ENCODE results near the gene ADAMTSL1. TPM values are rescaled to one million over a fixed set of nuclear protein-coding genes. Genes with fewer than 3 reads are reported as not detected.

Gene ADAMTSL1
- total RNA-seq, 2 donors from 2014 or later, result not detected

- Mint-ChIP-seq H3K4me3 (no peak overlapping the region), H3K9me3 (no peaks in the 10 kb centered on the region), H3K36me3 (ENCODE audit: low read depth) (no peaks in the 10 kb centered on the region), H3K4me1 (no peaks in the 10 kb centered on the region), H3K27ac (no peak overlapping the region), H3K27me3 (peaks cover 7% of the 10 kb centered on the region)
- no peak for ATAC-seq (replicated peaks)
Measured at GRCh38 chr9:18755263-18755662, 281.3 kb downstream of the ADAMTSL1 start.

GRCh38 chr9:18756712-18757125 lies 282.8 kb downstream of the ADAMTSL1 start:
- no peak for ATAC-seq (replicated peaks)
- no peaks in the 10 kb centered on the region for H3K9me3 Mint-ChIP-seq

GRCh38 chr9:18759827-18760226 lies 285.9 kb downstream of the ADAMTSL1 start:
- no peak overlapping the region for H3K4me3 Mint-ChIP-seq
- ATAC-seq (replicated peaks), result no peak
- H3K36me3 Mint-ChIP-seq (ENCODE audit: low read depth), result no peaks in the 10 kb centered on the region
- H3K4me1 Mint-ChIP-seq, result no peaks in the 10 kb centered on the region
- peaks cover 4% of the 10 kb centered on the region for H3K27me3 Mint-ChIP-seq
- no peak overlapping the region for H3K27ac Mint-ChIP-seq
- H3K9me3 Mint-ChIP-seq, result no peaks in the 10 kb centered on the region

More at GRCh38 chr9:18756712-18757125, 282.8 kb downstream of the ADAMTSL1 start:
- Mint-ChIP-seq H3K36me3 (ENCODE audit: low read depth) (no peaks in the 10 kb centered on the region), H3K27me3 (peaks cover 7% of the 10 kb centered on the region), H3K27ac (no peak overlapping the region), H3K4me3 (no peak overlapping the region), H3K4me1 (no peaks in the 10 kb centered on the region)

GRCh38 chr9:18761742-18762300 lies 287.9 kb downstream of the ADAMTSL1 start:
- Mint-ChIP-seq H3K4me3 (no peak overlapping the region), H3K36me3 (ENCODE audit: low read depth) (no peaks in the 10 kb centered on the region), H3K4me1 (no peaks in the 10 kb centered on the region), H3K9me3 (no peaks in the 10 kb centered on the region), H3K27me3 (peaks cover 11% of the 10 kb centered on the region), H3K27ac (no peak overlapping the region)
- ATAC-seq (replicated peaks), result no peak

GRCh38 chr9:18766989-18767550 lies 293.1 kb downstream of the ADAMTSL1 start:
- Mint-ChIP-seq H3K36me3 (ENCODE audit: low read depth) (no peaks in the 10 kb centered on the region), H3K4me3 (no peak overlapping the region), H3K27ac (no peak overlapping the region), H3K27me3 (peaks cover 15% of the 10 kb centered on the region), H3K9me3 (no peaks in the 10 kb centered on the region), H3K4me1 (no peaks in the 10 kb centered on the region)
- no peak for ATAC-seq (replicated peaks)

- H3K4me3 Mint-ChIP-seq, result no peak overlapping the region
- no peaks in the 10 kb centered on the region for H3K4me1 Mint-ChIP-seq
- H3K27ac Mint-ChIP-seq, result no peak overlapping the region
- peaks cover 15% of the 10 kb centered on the region for H3K27me3 Mint-ChIP-seq
- H3K9me3 Mint-ChIP-seq, result no peaks in the 10 kb centered on the region
- ATAC-seq (replicated peaks), result no peak
- H3K36me3 Mint-ChIP-seq (ENCODE audit: low read depth), result no peaks in the 10 kb centered on the region
Measured at GRCh38 chr9:18768951-18769622, 295.1 kb downstream of the ADAMTSL1 start.

GRCh38 chr9:18770131-18770908 lies 296.4 kb downstream of the ADAMTSL1 start:
- Mint-ChIP-seq H3K27me3 (peaks cover 15% of the 10 kb centered on the region), H3K4me1 (no peaks in the 10 kb centered on the region), H3K36me3 (ENCODE audit: low read depth) (no peaks in the 10 kb centered on the region), H3K27ac (no peak overlapping the region), H3K4me3 (no peak overlapping the region), H3K9me3 (no peaks in the 10 kb centered on the region)
- no peak for ATAC-seq (replicated peaks)

GRCh38 chr9:18771011-18771410 lies 297.1 kb downstream of the ADAMTSL1 start:
- Mint-ChIP-seq H3K27me3 (peaks cover 9% of the 10 kb centered on the region), H3K4me3 (no peak overlapping the region), H3K36me3 (ENCODE audit: low read depth) (no peaks in the 10 kb centered on the region), H3K9me3 (no peaks in the 10 kb centered on the region), H3K27ac (no peak overlapping the region), H3K4me1 (no peaks in the 10 kb centered on the region)
- no peak for ATAC-seq (replicated peaks)

GRCh38 chr9:18771763-18772162 lies 297.8 kb downstream of the ADAMTSL1 start:
- H3K4me3 Mint-ChIP-seq, result no peak overlapping the region
- H3K27me3 Mint-ChIP-seq, result peaks cover 9% of the 10 kb centered on the region
- H3K36me3 Mint-ChIP-seq (ENCODE audit: low read depth), result no peaks in the 10 kb centered on the region
- no peak for ATAC-seq (replicated peaks)
- no peaks in the 10 kb centered on the region for H3K4me1 Mint-ChIP-seq
- H3K9me3 Mint-ChIP-seq, result no peaks in the 10 kb centered on the region
- H3K27ac Mint-ChIP-seq, result no peak overlapping the region

GRCh38 chr9:18775241-18775640 lies 301.3 kb downstream of the ADAMTSL1 start:
- ATAC-seq (replicated peaks), result no peak
- peaks cover 4% of the 10 kb centered on the region for H3K27me3 Mint-ChIP-seq
- no peak overlapping the region for H3K4me3 Mint-ChIP-seq
- H3K27ac Mint-ChIP-seq, result no peak overlapping the region
- H3K9me3 Mint-ChIP-seq, result no peaks in the 10 kb centered on the region
- no peaks in the 10 kb centered on the region for H3K36me3 Mint-ChIP-seq (ENCODE audit: low read depth)
- no peaks in the 10 kb centered on the region for H3K4me1 Mint-ChIP-seq

- Mint-ChIP-seq H3K27ac (no peak overlapping the region), H3K4me3 (no peak overlapping the region), H3K4me1 (no peaks in the 10 kb centered on the region), H3K9me3 (no peaks in the 10 kb centered on the region), H3K36me3 (ENCODE audit: low read depth) (no peaks in the 10 kb centered on the region), H3K27me3 (no peaks in the 10 kb centered on the region)
- no peak for ATAC-seq (replicated peaks)
Measured at GRCh38 chr9:18775930-18776329, 302.0 kb downstream of the ADAMTSL1 start.

GRCh38 chr9:18776836-18777820 lies 303.2 kb downstream of the ADAMTSL1 start:
- ATAC-seq (replicated peaks), result no peak
- Mint-ChIP-seq H3K36me3 (ENCODE audit: low read depth) (no peaks in the 10 kb centered on the region), H3K4me3 (no peak overlapping the region), H3K4me1 (no peaks in the 10 kb centered on the region), H3K9me3 (no peaks in the 10 kb centered on the region), H3K27me3 (no peaks in the 10 kb centered on the region), H3K27ac (no peak overlapping the region)

GRCh38 chr9:18778147-18778546 lies 304.2 kb downstream of the ADAMTSL1 start:
- ATAC-seq (replicated peaks), result no peak
- H3K4me3 Mint-ChIP-seq, result no peak overlapping the region
- H3K36me3 Mint-ChIP-seq (ENCODE audit: low read depth), result no peaks in the 10 kb centered on the region
- H3K27me3 Mint-ChIP-seq, result peaks cover 5% of the 10 kb centered on the region
- no peak overlapping the region for H3K27ac Mint-ChIP-seq
- H3K4me1 Mint-ChIP-seq, result no peaks in the 10 kb centered on the region
- no peaks in the 10 kb centered on the region for H3K9me3 Mint-ChIP-seq

- Mint-ChIP-seq H3K27ac (no peak overlapping the region), H3K4me1 (no peaks in the 10 kb centered on the region), H3K27me3 (peaks cover 5% of the 10 kb centered on the region), H3K9me3 (no peaks in the 10 kb centered on the region), H3K36me3 (ENCODE audit: low read depth) (no peaks in the 10 kb centered on the region), H3K4me3 (no peak overlapping the region)
- no peak for ATAC-seq (replicated peaks)
Measured at GRCh38 chr9:18778846-18779245, 304.9 kb downstream of the ADAMTSL1 start.
